ENCODE results near the gene DOK5. TPM values are rescaled to one million over a fixed set of nuclear protein-coding genes. Genes with fewer than 3 reads are reported as not detected.

DOK5 gene
- total and polyA plus RNA-seq, 2 donors (not counting 3 experiments of a cell fraction or from before 2014, with no cell fraction given): 3.5 to 14.2 TPM

GRCh38 chr20:54464003-54464402, 11.4 kb upstream of the DOK5 start:
- CTCF ChIA-PET: no interaction called here
- H3K4me3 ChIP-seq (replicated peaks in 1 of 3; ENCODE audit: insufficient read depth in 1 of 3, low read depth in 1 of 3, low read length in 3 of 3): no peak overlapping the region
- TF ChIP-seq POLR2AphosphoS5 (IDR thresholded peaks at IDR 0.05; ENCODE audit: insufficient read depth, low read depth, low read length): no peak
- no peak for TF ChIP-seq MAX (IDR thresholded peaks at IDR 0.05; ENCODE audit: insufficient read depth, insufficient read length)
- no peak for TF ChIP-seq EZH2 (IDR thresholded peaks at IDR 0.05; ENCODE audit: borderline replicate concordance, low read depth, low read length, severe bottlenecking)
- no peak for TF ChIP-seq GATA2 (IDR thresholded peaks at IDR 0.05; ENCODE audit: insufficient read depth, insufficient read length, low read depth, low read length)
- TF ChIP-seq CTCF (IDR thresholded peaks at IDR 0.05; ENCODE audit: extremely low read depth in 1 of 2, insufficient read depth in 1 of 2, low read depth in 1 of 2, low read length in 2 of 2): no peak
- no peak for TF ChIP-seq MYC (IDR thresholded peaks at IDR 0.05; ENCODE audit: low read depth, low read length)
- no peak for TF ChIP-seq POLR2A (IDR thresholded peaks at IDR 0.05; ENCODE audit: low read depth, low read length)
- no peak for TF ChIP-seq JUN (IDR thresholded peaks at IDR 0.05; ENCODE audit: borderline replicate concordance, insufficient read depth, insufficient read length, low read depth)
- no peak for TF ChIP-seq FOS (IDR thresholded peaks at IDR 0.05; ENCODE audit: borderline replicate concordance, insufficient read depth, low read length)
- H3K27ac ChIP-seq (ENCODE audit: insufficient read depth, low read depth, low read length): no peak overlapping the region
- no peaks in the 10 kb centered on the region for H3K27me3 ChIP-seq (ENCODE audit: control insufficient read depth in 2 of 2, insufficient read depth in 2 of 2, low read length in 2 of 2)
- POLR2A ChIA-PET: no interaction called here
- DNase-seq (ENCODE audit: low read depth, low spot score) (no peak), FAIRE-seq (no peak)
- no peak overlapping the region for H3K4me2 ChIP-seq (ENCODE audit: insufficient read depth, low read length)
- no peaks in the 10 kb centered on the region for H3K9me1 ChIP-seq (replicated peaks; ENCODE audit: control insufficient read depth, extremely low read depth, insufficient read depth, low read length)
- H2AFZ ChIP-seq (ENCODE audit: low read depth, low read length): no peak overlapping the region
- dilution Hi-C loops (cut with MboI; ENCODE audit: extremely low pct_ligation_motif_present, low sequenced_read_pairs) (no loop called here), intact Hi-C loops (cut with micrococcal nuclease) (no loop called here)
- H3K9me3 ChIP-seq (replicated peaks; ENCODE audit: control insufficient read depth, insufficient read depth, low read length): no peaks in the 10 kb centered on the region
- H3K36me3 ChIP-seq (ENCODE audit: control insufficient read depth in 2 of 2, extremely low read depth in 1 of 2, insufficient read depth in 2 of 2, low read length in 2 of 2): no peaks in the 10 kb centered on the region
- H4K20me1 ChIP-seq (replicated peaks; ENCODE audit: control insufficient read depth, extremely low read depth, insufficient read depth, low read length): no peaks in the 10 kb centered on the region
- no TSS peak for BruUV-seq (replicated peaks)
- no peak overlapping the region for H3K9ac ChIP-seq (replicated peaks; ENCODE audit: extremely low read depth, insufficient read depth, low read length)
- H3K4me1 ChIP-seq (ENCODE audit: control insufficient read depth, extremely low read depth, insufficient read depth, low read length): no peaks in the 10 kb centered on the region
- H3K79me2 ChIP-seq (ENCODE audit: control insufficient read depth, insufficient read depth, low read length): no peaks in the 10 kb centered on the region
